Endothelial cell of umbilical vein (primary cell): Measurements from ENCODE around the gene HOXA9. TPM values are rescaled to one million over a fixed set of nuclear protein-coding genes. Genes with fewer than 3 reads are reported as not detected.

Source experiments
- BruUV-seq: library from RNA; stranded (reverse); fragments of 400-500 nt; replicated peaks from 2 replicates; lab custom pipeline; 2021; lab: Mats Ljungman, UMichigan
- CTCF ChIA-PET: fragments of 300-600, 350-600 bp; sonication (Branson Sonifier 250); formaldehyde crosslinking; loops from one replicate; lab custom pipeline; 2021; ENCODE audit warnings: antibody characterized with exemption, inconsistent platforms; lab: Charles Lee
- POLR2A ChIA-PET: fragments of 300-600, 350-600 bp; sonication (Branson Sonifier 250); formaldehyde crosslinking; loops from one replicate; lab custom pipeline; 2021; ENCODE audit warnings: antibody characterized with exemption, inconsistent platforms; lab: Charles Lee
- DNase-seq: peaks from one replicate; pipeline ENCODE4 v3.0.0-alpha.2; 2011; ENCODE audit warnings: low read depth, low spot score
- FAIRE-seq: peaks from 2 replicates; lab custom pipeline; 2011; peaks lifted over from hg19 to GRCh38; lab: Jason Lieb, UNC
- H2AFZ ChIP-seq: 2 replicates; pipeline ENCODE4 v1.6.0; 2012; ENCODE audit warnings: low read depth, low read length, control low read depth, inconsistent platforms
- H3K27ac ChIP-seq: 2 replicates; pipeline ENCODE4 v1.5.1; 2011; ENCODE audit warnings: low read depth, mild to moderate bottlenecking, control low read depth, low read length, moderate library complexity; ENCODE audit not compliant: insufficient read depth
- H3K27me3 ChIP-seq, 2 experiments: 2 replicates each; pipeline versions ENCODE4 v1.6.0 to v1.6.1; 2011; ENCODE audit warnings: low read length in 2 of 2, mixed read lengths in 1 of 2; ENCODE audit not compliant: control insufficient read depth in 2 of 2, insufficient read depth in 2 of 2
- H3K36me3 ChIP-seq, 2 experiments: 2 replicates in 1 of 2; 3 replicates in 1 of 2; pipeline ENCODE4 v1.5.1; 2011; ENCODE audit warnings: low read length in 2 of 2, mild to moderate bottlenecking in 1 of 2, moderate library complexity in 1 of 2; ENCODE audit not compliant: control insufficient read depth in 2 of 2, insufficient read depth in 2 of 2; ENCODE audit errors: extremely low read depth in 1 of 2
- H3K4me1 ChIP-seq: 3 replicates; pipeline ENCODE4 v1.5.1; 2011; ENCODE audit warnings: mild to moderate bottlenecking, low read length; ENCODE audit not compliant: control insufficient read depth, insufficient read depth; ENCODE audit errors: extremely low read depth
- H3K4me2 ChIP-seq: 2 replicates; pipeline ENCODE4 v1.6.1; 2011; ENCODE audit warnings: low read length, control low read depth, mixed read lengths; ENCODE audit not compliant: insufficient read depth
- H3K4me3 ChIP-seq, 3 experiments: fragments of 200-600 bp in 1 of 3; sonication (generic), shearing (Covaris generic) in 1 of 3; replicated peaks in 1 of 3; 2 replicates each; pipeline ENCODE4 v1.5.1; 2011 to 2016; ENCODE audit warnings: control low read depth in 3 of 3, low read length in 3 of 3, mild to moderate bottlenecking in 2 of 3, inconsistent platforms in 1 of 3, low read depth in 1 of 3, moderate library complexity in 1 of 3; ENCODE audit not compliant: insufficient read depth in 1 of 3
- H3K79me2 ChIP-seq: 2 replicates; pipeline ENCODE4 v1.6.0; 2012; ENCODE audit warnings: low read length, inconsistent platforms; ENCODE audit not compliant: control insufficient read depth, insufficient read depth
- H3K9ac ChIP-seq: replicated peaks from 2 replicates; pipeline ENCODE3; 2011; ENCODE audit warnings: low read length, control low read depth; ENCODE audit not compliant: insufficient read depth; ENCODE audit errors: extremely low read depth
- H3K9me1 ChIP-seq: replicated peaks from 3 replicates; pipeline ENCODE4 v1.6.0; 2011; ENCODE audit warnings: mild to moderate bottlenecking, low read length; ENCODE audit not compliant: control insufficient read depth, insufficient read depth; ENCODE audit errors: extremely low read depth
- H3K9me3 ChIP-seq: replicated peaks from 2 replicates; pipeline ENCODE4 v1.5.1; 2012; ENCODE audit warnings: low read length, inconsistent platforms; ENCODE audit not compliant: control insufficient read depth, insufficient read depth
- H4K20me1 ChIP-seq: replicated peaks from 2 replicates; pipeline ENCODE3; 2011; ENCODE audit warnings: mild to moderate bottlenecking, low read length; ENCODE audit not compliant: control insufficient read depth, insufficient read depth; ENCODE audit errors: extremely low read depth
- EZH2 ChIP-seq: IDR thresholded peaks from 2 replicates; pipeline ENCODE4 v1.6.1; 2012; ENCODE audit warnings: borderline replicate concordance, low read depth, mild to moderate bottlenecking, moderate library complexity, low read length, inconsistent platforms; ENCODE audit not compliant: severe bottlenecking
- FOS ChIP-seq: IDR thresholded peaks from 2 replicates; pipeline ENCODE4 v1.6.1; 2011; ENCODE audit warnings: mild to moderate bottlenecking, low read length, moderate library complexity, borderline replicate concordance; ENCODE audit not compliant: insufficient read depth
- GATA2 ChIP-seq: IDR thresholded peaks from 2 replicates; pipeline ENCODE4 v1.7.0; 2011; ENCODE audit warnings: low read depth, mild to moderate bottlenecking, moderate library complexity, mixed read lengths, low read length; ENCODE audit not compliant: insufficient read length, insufficient read depth
- JUN ChIP-seq: IDR thresholded peaks from 2 replicates; pipeline ENCODE4 v1.6.1; 2011; ENCODE audit warnings: borderline replicate concordance, low read depth; ENCODE audit not compliant: insufficient read length, insufficient read depth
- MYC ChIP-seq: IDR thresholded peaks from one replicate; pipeline ENCODE4 v1.6.1; 2011; ENCODE audit warnings: mild to moderate bottlenecking, low read depth, low read length
- POLR2A ChIP-seq: IDR thresholded peaks from 2 replicates; pipeline ENCODE4 v1.6.1; 2012; ENCODE audit warnings: low read depth, mild to moderate bottlenecking, control low read depth, low read length
- POLR2AphosphoS5 ChIP-seq: IDR thresholded peaks from 2 replicates; pipeline ENCODE4 v1.6.1; 2012; ENCODE audit warnings: low read depth, mild to moderate bottlenecking, control low read depth, low read length, moderate library complexity; ENCODE audit not compliant: insufficient read depth
- dilution Hi-C: fragments of 300-500 bp; cut with MboI; formaldehyde crosslinking; loops from one replicate; pipeline ENCODE4 v1.15.0; 2019; ENCODE audit warnings: low sequenced_read_pairs; ENCODE audit not compliant: extremely low pct_ligation_motif_present
- intact Hi-C: fragments of 100-400 bp; cut with micrococcal nuclease; formaldehyde crosslinking; loops from one replicate; pipeline ENCODE4 v1.10.0; 2022
- polyA plus RNA-seq, 4 experiments: library from polyadenylated mRNA; depleted of rRNA in 3 of 4; stranded (reverse) in 3 of 4; unstranded in 1 of 4; fragments of >200 nt; gene quantifications; 2 replicates each; pipeline versions ENCODE4 v1.2.1 to v1.2.3, GENCODE V29; 2011 to 2012; ENCODE audit warnings: missing spikeins in 1 of 4
- total RNA-seq: library from RNA; stranded (reverse); gene quantifications from 2 replicates; pipeline ENCODE4 v1.2.3, GENCODE V29; 2021
- TF ChIP-seq, protein P1 (sequence below): IDR thresholded peaks from 2 replicates; pipeline ENCODE4 v1.6.1; 2011; ENCODE audit not compliant: insufficient read depth, insufficient read length
- TF ChIP-seq, protein P2 (sequence below), 2 donors: IDR thresholded peaks; 1 replicate in 1 of 2; 2 replicates in 1 of 2; pipeline ENCODE4 v1.5.1; 2011; ENCODE audit warnings: low read length in 2 of 2, mild to moderate bottlenecking in 2 of 2, moderate library complexity in 2 of 2, control low read depth in 1 of 2, inconsistent platforms in 1 of 2, low read depth in 1 of 2; ENCODE audit not compliant: insufficient read depth in 1 of 2; ENCODE audit errors: extremely low read depth in 1 of 2

Gene HOXA9
- total and polyA plus RNA-seq, 2 donors (not counting 3 experiments of a cell fraction or from before 2014, with no cell fraction given) = 47.2 to 61.6 TPM

DNA sequence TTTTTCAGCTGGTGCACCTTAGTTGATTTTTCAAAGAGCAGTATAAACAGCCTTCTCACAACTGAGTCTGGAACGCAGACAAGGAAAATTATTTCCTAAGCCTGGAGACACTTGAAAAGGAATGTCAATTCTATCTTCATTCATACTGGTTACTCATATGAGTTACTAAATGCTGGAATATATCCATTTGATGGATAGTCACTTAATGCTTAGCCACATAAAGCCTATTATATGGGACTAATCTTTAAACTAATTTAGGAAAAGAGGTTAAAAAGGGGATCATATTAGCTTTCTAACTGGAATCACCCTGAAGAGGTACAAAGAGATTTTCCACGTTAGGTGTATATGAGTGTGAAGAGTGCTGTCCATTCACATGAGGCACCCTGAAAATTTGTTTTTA, 33.1 kb downstream of the HOXA9 start:
- Histone ChIP-seq H3K9me3 (no peaks in the 10 kb centered on the region), H2AFZ (no peak overlapping the region), H3K9me1 (no peaks in the 10 kb centered on the region), H3K27ac (no peak overlapping the region), H3K4me2 (no peak overlapping the region), H3K4me3 (no peak overlapping the region), H3K9ac (no peak overlapping the region), H3K27me3 (no peaks in the 10 kb centered on the region), H3K4me1 (peaks cover 70% of the 10 kb centered on the region), H4K20me1 (no peaks in the 10 kb centered on the region), H3K79me2 (peaks cover 74% of the 10 kb centered on the region), H3K36me3 (peaks cover 0 to 11% of the 10 kb centered on the region in 2 experiments)
- ChIA-PET POLR2A (interaction anchor here (0.7 to 1.3 kb wide), 2 partner anchors 268 to 443 kb away, joined by 3 to 4 read pairs; partner anchors contain the start of gene SKAP2), CTCF (interaction anchor here (1.6 to 2.7 kb wide), 11 partner anchors 9 to 450 kb away, joined by 3 to 16 read pairs (median 8); no protein-coding TSS in a partner anchor)
- intact Hi-C loops (no loop called here), dilution Hi-C loops (no loop called here)
- FAIRE-seq (no peak), DNase-seq (peak; percentile 5)
- BruUV-seq = no TSS peak
- TF ChIP-seq GATA2 = no peak
- TF ChIP-seq EZH2 = no peak
- no peak for TF ChIP-seq MYC
- TF ChIP-seq POLR2A = no peak
- TF ChIP-seq FOS = no peak
- TF ChIP-seq JUN = no peak
- TF ChIP-seq, protein P1, sequence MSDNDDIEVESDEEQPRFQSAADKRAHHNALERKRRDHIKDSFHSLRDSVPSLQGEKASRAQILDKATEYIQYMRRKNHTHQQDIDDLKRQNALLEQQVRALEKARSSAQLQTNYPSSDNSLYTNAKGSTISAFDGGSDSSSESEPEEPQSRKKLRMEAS = no peak
- no peak for TF ChIP-seq POLR2AphosphoS5
- TF ChIP-seq, protein P2, sequence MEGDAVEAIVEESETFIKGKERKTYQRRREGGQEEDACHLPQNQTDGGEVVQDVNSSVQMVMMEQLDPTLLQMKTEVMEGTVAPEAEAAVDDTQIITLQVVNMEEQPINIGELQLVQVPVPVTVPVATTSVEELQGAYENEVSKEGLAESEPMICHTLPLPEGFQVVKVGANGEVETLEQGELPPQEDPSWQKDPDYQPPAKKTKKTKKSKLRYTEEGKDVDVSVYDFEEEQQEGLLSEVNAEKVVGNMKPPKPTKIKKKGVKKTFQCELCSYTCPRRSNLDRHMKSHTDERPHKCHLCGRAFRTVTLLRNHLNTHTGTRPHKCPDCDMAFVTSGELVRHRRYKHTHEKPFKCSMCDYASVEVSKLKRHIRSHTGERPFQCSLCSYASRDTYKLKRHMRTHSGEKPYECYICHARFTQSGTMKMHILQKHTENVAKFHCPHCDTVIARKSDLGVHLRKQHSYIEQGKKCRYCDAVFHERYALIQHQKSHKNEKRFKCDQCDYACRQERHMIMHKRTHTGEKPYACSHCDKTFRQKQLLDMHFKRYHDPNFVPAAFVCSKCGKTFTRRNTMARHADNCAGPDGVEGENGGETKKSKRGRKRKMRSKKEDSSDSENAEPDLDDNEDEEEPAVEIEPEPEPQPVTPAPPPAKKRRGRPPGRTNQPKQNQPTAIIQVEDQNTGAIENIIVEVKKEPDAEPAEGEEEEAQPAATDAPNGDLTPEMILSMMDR (IDR thresholded peaks at IDR 0.05; ENCODE audit: extremely low read depth in 1 of 2, insufficient read depth in 1 of 2, low read depth in 1 of 2, low read length in 2 of 2) = no peak
